ENCODE measurements around the gene NCK1. TPM values are rescaled to one million over a fixed set of nuclear protein-coding genes. Genes with fewer than 3 reads are reported as not detected.

The NCK1 gene
- total and polyA plus RNA-seq, 11 donors, result 6.5 to 36.0 (median 23.3) TPM

- TF ChIP-seq POLR2A (IDR thresholded peaks at IDR 0.05), result no peak
- TF ChIP-seq, protein P1, sequence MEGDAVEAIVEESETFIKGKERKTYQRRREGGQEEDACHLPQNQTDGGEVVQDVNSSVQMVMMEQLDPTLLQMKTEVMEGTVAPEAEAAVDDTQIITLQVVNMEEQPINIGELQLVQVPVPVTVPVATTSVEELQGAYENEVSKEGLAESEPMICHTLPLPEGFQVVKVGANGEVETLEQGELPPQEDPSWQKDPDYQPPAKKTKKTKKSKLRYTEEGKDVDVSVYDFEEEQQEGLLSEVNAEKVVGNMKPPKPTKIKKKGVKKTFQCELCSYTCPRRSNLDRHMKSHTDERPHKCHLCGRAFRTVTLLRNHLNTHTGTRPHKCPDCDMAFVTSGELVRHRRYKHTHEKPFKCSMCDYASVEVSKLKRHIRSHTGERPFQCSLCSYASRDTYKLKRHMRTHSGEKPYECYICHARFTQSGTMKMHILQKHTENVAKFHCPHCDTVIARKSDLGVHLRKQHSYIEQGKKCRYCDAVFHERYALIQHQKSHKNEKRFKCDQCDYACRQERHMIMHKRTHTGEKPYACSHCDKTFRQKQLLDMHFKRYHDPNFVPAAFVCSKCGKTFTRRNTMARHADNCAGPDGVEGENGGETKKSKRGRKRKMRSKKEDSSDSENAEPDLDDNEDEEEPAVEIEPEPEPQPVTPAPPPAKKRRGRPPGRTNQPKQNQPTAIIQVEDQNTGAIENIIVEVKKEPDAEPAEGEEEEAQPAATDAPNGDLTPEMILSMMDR (IDR thresholded peaks at IDR 0.05), result no peak
- intact Hi-C loops (cut with DNase I), result loop anchor here in 1 of 10 donors (10.0 kb wide), 1 partner anchor 56 kb away; the partner anchor contains the start of gene NCK1
- DNase-seq (no peak), ATAC-seq (no peak)
- H3K27me3 ChIP-seq, result no peaks in the 10 kb centered on the region
- H3K9me3 ChIP-seq, result peaks cover 0 to 7% (median 0%) of the 10 kb centered on the region in 12 donors
- H3K27ac ChIP-seq, result peak overlapping the region in 1 of 12 donors; percentile 83
- 91 to 96% (median 93%) methylated on average over 4 of the region's 4 CpGs for WGBS, 4 donors
- H3K4me1 ChIP-seq, result peaks cover 0 to 67% (median 31%) of the 10 kb centered on the region in 12 donors
- no peaks in the 10 kb centered on the region for H3K36me3 ChIP-seq
- H3K4me3 ChIP-seq, result no peak overlapping the region
Observed at GRCh38 chr3:136920904-136921611, 59.0 kb downstream of the NCK1 start.

DNA sequence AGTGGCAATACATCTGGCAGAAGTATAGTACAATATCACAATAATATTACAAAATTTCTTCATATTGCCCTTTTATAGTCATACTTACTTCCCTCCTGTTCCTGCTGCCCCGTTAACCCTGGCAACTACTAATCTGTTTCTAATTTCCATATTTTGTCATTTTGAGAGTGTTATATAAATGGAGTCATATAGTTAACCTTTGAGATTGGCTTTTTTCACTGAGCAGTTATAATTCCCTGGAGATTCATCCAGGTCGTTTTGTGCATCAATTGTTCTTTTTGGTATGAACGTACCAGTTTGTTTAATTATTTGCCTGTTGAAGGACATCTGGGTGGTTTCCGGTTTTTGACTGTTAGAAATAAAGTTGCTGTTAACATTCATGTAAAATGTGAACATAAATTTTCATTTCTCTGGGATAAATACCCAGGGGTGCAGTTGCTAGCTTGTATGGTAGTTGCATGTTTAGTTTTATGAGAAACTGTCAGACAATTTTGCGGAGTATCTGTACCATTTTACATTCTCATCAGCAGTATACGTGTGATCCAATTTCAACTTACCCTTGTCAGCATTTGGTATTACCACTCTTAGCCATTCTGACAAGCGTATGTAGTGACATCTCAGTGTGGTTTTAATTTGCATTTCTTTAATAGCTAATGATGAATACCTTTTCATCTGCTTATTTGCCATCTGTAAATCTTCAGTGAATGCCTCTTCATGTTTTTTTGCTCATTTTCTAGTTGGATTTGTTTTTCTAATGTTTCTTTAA, 63.6 kb downstream of the NCK1 start:
- intact Hi-C loops (cut with DNase I), result loop anchor here in 1 of 10 donors (10.0 kb wide), 1 partner anchor 61 kb away; the partner anchor contains the start of gene NCK1
- ATAC-seq (no peak), DNase-seq (no peak)
- Histone ChIP-seq H3K4me1 (peaks cover 0 to 55% (median 12%) of the 10 kb centered on the region in 12 donors), H3K27ac (peak overlapping the region in 2 of 12 donors; percentile 11 to 14), H3K4me3 (no peak overlapping the region), H3K9me3 (peaks cover 0 to 7% (median 0%) of the 10 kb centered on the region in 12 donors), H3K27me3 (no peaks in the 10 kb centered on the region), H3K36me3 (peaks cover 0 to 13% (median 0%) of the 10 kb centered on the region in 9 donors)
- WGBS, 4 donors, result 67 to 73% (median 71%) methylated on average over 7 of the region's 7 CpGs
- TF ChIP-seq POLR2A (IDR thresholded peaks at IDR 0.05), result no peak
- TF ChIP-seq, protein P1 (IDR thresholded peaks at IDR 0.05), result no peak

DNA sequence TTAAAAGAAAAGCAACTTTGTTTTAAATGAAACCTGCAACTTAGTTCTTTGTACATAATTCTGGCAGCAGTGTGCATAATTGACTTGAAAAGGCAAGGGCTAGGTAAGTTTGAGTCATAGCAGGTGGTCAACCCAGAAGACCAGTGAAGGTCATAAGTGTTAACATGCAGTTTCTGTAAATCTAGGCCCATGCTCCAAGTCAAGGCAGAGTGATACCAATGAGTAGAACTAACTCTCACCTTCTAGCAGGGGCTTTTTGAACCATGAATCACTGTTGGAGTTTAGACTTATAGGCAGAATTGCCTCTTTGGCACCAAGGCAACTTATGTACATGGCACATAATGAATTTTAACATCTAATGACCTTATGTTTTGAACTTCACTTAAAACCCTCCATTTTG, 66.2 kb downstream of the NCK1 start:
- Histone ChIP-seq H3K27ac (peak overlapping the region in 7 of 12 donors; percentile 4 to 57 (median 24)), H3K4me3 (no peak overlapping the region), H3K27me3 (no peaks in the 10 kb centered on the region), H3K9me3 (no peaks in the 10 kb centered on the region), H3K36me3 (peaks cover 0 to 13% (median 0%) of the 10 kb centered on the region in 9 donors), H3K4me1 (peaks cover 0 to 60% (median 18%) of the 10 kb centered on the region in 12 donors)
- intact Hi-C loops (cut with DNase I), result loop anchor here in 2 of 10 donors (2.0 to 10.0 kb wide), 2 partner anchors 63 to 109 kb away; partner anchors contain the start of genes NCK1 (in 1 of the 2) and SLC35G2 (in 1 of the 2)
- no peak for TF ChIP-seq POLR2A (IDR thresholded peaks at IDR 0.05)
- TF ChIP-seq, protein P1 (IDR thresholded peaks at IDR 0.05), result no peak
- no peak for ATAC-seq
- DNase-seq, result no peak
